ENCODE data around the gene FOCAD. TPM values are rescaled to one million over a fixed set of nuclear protein-coding genes. Genes with fewer than 3 reads are reported as not detected.

The FOCAD gene
- total RNA-seq, 2 donors from 2014 or later: 32.0 to 76.1 TPM

DNA sequence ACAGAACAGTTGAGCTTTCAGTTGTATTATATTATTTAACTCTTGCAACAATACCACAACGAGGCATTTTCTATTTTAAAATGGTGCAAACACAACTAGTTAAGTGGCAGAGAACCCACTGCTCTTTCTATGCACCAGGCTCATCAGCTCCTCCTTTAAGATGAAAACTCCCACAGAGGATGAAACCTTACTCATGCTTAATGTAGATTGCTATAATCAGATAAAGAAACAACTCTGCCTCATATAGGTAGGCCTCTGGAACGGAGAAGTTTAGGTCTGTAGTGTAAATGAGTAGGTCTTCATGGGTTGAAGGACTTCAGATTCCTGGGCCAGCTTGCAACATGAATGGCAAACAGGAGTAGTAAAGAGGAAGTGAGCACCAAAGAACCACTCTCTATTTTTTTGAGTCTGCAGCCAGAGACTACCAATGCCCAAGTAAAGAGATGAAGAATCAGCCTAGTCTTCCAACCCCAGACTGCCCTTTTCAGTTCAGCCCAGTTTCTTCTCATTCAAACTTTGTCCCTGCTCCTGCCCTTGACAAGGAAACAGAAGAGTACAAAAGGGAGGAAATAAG, 313.5 kb downstream of the FOCAD start:
- WGBS: 82% methylated on average over 2 of the region's 2 CpGs
- Histone ChIP-seq H3K27ac (no peak overlapping the region), H3K4me1 (replicated peaks) (no peaks in the 10 kb centered on the region), H3K4me3 (no peak overlapping the region), H3K27me3 (replicated peaks; ENCODE audit: insufficient read depth) (no peaks in the 10 kb centered on the region), H3K36me3 (no peaks in the 10 kb centered on the region), H3K9me3 (no peaks in the 10 kb centered on the region)
- no peak for DNase-seq (ENCODE audit: low spot score)
- intact Hi-C loops (cut with DNase I): no loop called here
- TF ChIP-seq POLR2A (IDR thresholded peaks at IDR 0.05) (no peak), POLR2AphosphoS5 (IDR thresholded peaks at IDR 0.05) (no peak), CTCF (IDR thresholded peaks at IDR 0.05) (no peak)

GRCh38 chr9:21001581-21001980, 317.5 kb downstream of the FOCAD start:
- no peak overlapping the region for H3K4me3 ChIP-seq
- H3K36me3 ChIP-seq: no peaks in the 10 kb centered on the region
- WGBS: 25% methylated on average over 1 of the region's 1 CpG
- H3K9me3 ChIP-seq: no peaks in the 10 kb centered on the region
- no peak overlapping the region for H3K27ac ChIP-seq
- no peaks in the 10 kb centered on the region for H3K27me3 ChIP-seq (replicated peaks; ENCODE audit: insufficient read depth)
- TF ChIP-seq POLR2AphosphoS5 (IDR thresholded peaks at IDR 0.05): no peak
- no peak for TF ChIP-seq CTCF (IDR thresholded peaks at IDR 0.05)
- no peak for TF ChIP-seq POLR2A (IDR thresholded peaks at IDR 0.05)
- H3K4me1 ChIP-seq (replicated peaks): no peaks in the 10 kb centered on the region
- no peak for DNase-seq (ENCODE audit: low spot score)
- intact Hi-C loops (cut with DNase I): no loop called here

DNA sequence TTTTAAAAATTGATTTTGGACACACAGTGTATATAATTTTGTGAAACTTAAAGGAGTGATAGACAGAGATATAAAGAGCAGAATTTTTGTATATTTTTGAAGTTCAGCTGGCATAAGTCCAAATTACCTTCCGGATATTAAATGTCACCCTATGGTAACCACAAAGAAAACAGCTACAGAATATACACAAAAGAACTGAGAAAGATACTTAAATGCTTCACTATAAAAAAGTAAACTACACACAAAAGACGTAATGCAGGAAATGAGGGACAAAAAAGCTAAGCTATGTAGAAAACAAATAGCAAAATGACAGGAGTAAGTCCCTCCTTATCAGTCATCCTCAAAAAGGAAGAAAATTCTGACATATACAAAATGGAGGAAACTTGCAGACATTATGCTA, 318.0 kb downstream of the FOCAD start:
- intact Hi-C loops (cut with DNase I): no loop called here
- H3K27me3 ChIP-seq (replicated peaks; ENCODE audit: insufficient read depth): no peaks in the 10 kb centered on the region
- H3K4me1 ChIP-seq (replicated peaks): no peaks in the 10 kb centered on the region
- no peak overlapping the region for H3K27ac ChIP-seq
- no peaks in the 10 kb centered on the region for H3K9me3 ChIP-seq
- no peak overlapping the region for H3K4me3 ChIP-seq
- TF ChIP-seq POLR2A (IDR thresholded peaks at IDR 0.05) (no peak), CTCF (IDR thresholded peaks at IDR 0.05) (no peak), POLR2AphosphoS5 (IDR thresholded peaks at IDR 0.05) (no peak)
- 59% methylated on average over 2 of the region's 2 CpGs for WGBS
- DNase-seq (ENCODE audit: low spot score): no peak
- no peaks in the 10 kb centered on the region for H3K36me3 ChIP-seq

DNA sequence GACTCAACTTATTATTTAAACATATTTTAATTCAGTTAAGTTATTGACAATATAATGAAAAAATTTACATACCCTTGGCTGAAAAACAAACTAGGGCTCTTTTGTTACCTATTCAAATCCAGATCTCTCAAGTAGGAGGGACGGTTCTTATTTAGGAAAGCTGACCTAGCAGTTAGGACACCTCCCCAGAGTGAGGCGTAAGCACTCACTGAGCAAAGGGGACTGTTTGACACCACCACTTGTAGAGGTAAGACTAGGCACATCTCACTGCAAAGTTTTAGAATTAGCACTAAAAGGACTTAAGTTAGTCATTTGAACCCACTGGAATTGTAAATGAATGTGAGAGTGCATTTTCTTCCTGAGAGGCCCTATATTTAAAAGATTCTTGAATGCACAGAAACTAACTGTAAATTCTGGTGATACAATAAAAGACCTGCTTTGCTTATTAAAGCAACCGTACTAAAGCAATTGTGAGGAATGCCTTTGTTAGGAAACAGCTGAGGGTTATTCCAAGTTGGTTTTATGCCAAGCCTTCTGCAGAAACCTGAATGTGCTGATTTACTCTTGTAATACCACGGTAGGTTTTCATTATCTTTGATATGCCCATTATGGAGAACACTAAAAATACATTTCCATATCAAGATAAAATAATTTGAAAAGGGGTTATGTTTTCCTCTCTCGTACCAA, 331.2 kb downstream of the FOCAD start:
- intact Hi-C loops (cut with DNase I): no loop called here
- TF ChIP-seq POLR2AphosphoS5 (IDR thresholded peaks at IDR 0.05) (no peak), POLR2A (IDR thresholded peaks at IDR 0.05) (no peak), CTCF (IDR thresholded peaks at IDR 0.05) (no peak)
- Histone ChIP-seq H3K36me3 (no peaks in the 10 kb centered on the region), H3K27me3 (replicated peaks; ENCODE audit: insufficient read depth) (no peaks in the 10 kb centered on the region), H3K27ac (no peak overlapping the region), H3K4me1 (replicated peaks) (no peaks in the 10 kb centered on the region), H3K4me3 (no peak overlapping the region), H3K9me3 (no peaks in the 10 kb centered on the region)
- DNase-seq (ENCODE audit: low spot score): no peak
- WGBS: 33% methylated on average over 5 of the region's 5 CpGs

- H3K4me3 ChIP-seq: no peak overlapping the region
- H3K27me3 ChIP-seq (replicated peaks; ENCODE audit: insufficient read depth): no peaks in the 10 kb centered on the region
- H3K27ac ChIP-seq: no peak overlapping the region
- no peaks in the 10 kb centered on the region for H3K9me3 ChIP-seq
- no peaks in the 10 kb centered on the region for H3K36me3 ChIP-seq
- H3K4me1 ChIP-seq (replicated peaks): no peaks in the 10 kb centered on the region
- intact Hi-C loops (cut with DNase I): no loop called here
- DNase-seq (ENCODE audit: low spot score): no peak
- TF ChIP-seq CTCF (IDR thresholded peaks at IDR 0.05): no peak
- TF ChIP-seq POLR2AphosphoS5 (IDR thresholded peaks at IDR 0.05): no peak
- no peak for TF ChIP-seq POLR2A (IDR thresholded peaks at IDR 0.05)
These were observed 331.9 kb downstream of the FOCAD start for GRCh38 chr9:21015995-21016394.

All from prostate gland (tissue), 2 donors.